HG02763 (cell line): ENCODE results near the gene CCNQ.

ENCODE experiments used
- ATAC-seq: cut with Tn5 transposase; IDR thresholded peaks from one replicate; pipeline ENCODE4 v1.9.1; 2021; ENCODE audit warnings: mild to moderate bottlenecking, moderate library complexity; ENCODE audit not compliant: unreplicated experiment

CCNQ gene

DNA sequence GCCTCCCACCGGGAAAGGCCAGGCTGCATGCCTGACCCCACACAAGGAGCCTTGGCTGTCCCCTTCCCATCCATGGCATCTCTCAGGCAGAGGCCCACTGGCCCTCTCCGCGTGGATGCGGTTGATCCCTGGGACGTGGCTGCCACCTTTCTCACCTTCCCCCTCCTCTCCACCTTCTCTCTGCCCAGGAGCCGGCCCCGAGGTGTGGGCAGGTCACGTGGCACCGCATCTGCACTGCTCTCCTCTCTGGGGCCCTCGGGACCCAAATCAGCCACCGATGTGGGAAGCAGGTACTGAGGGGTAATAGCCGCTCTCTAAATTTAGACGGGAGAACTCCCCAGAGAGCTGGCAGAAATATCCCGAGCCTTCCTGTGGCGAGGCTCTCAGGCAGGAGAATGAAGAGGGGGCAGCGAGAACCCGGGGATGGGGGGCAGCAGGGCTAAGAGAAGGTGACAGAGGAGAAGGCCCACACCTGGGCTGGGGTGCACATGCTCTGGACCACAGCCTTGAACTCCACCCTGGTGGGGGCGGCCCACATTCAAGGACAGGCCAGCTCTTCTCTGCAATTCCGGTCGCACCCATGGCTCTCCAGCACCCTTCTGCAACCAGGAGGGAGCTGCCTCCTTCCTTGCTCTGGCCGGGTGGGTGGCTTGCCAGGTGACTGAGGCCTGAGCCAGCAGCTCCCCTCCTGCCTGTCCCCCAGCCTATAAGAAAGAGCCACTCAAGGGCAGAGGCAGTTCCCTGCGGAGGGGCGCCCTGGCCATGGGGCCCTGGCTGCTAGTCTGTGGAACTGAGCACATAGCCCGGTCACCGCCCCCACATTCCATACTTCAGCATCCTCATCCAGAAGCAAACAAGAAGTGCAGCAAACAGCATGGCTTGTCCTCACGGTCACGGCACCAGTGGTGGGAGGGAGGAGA is 38.4 kb upstream of the CCNQ start:
- no peak for ATAC-seq

DNA sequence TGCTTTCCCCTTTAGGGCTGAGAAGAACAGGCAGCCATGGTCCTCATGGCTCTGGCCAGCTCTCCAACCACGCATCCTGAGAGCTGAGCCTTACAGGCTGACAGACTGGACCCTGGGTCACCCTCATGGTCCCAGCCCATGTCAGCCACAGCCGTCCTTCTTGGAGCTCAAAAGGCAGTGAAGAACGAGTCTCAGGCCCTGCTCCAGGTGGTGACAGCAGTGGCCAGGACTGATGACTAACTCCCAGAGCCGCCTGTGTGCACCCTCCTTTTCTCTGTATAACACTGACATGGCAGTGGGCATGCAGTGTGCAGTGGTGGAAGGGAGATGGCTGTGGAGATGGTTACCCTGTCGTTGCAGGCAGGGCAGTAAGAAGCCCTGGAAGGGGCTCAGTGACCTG is 37.8 kb upstream of the CCNQ start:
- ATAC-seq: no peak

DNA sequence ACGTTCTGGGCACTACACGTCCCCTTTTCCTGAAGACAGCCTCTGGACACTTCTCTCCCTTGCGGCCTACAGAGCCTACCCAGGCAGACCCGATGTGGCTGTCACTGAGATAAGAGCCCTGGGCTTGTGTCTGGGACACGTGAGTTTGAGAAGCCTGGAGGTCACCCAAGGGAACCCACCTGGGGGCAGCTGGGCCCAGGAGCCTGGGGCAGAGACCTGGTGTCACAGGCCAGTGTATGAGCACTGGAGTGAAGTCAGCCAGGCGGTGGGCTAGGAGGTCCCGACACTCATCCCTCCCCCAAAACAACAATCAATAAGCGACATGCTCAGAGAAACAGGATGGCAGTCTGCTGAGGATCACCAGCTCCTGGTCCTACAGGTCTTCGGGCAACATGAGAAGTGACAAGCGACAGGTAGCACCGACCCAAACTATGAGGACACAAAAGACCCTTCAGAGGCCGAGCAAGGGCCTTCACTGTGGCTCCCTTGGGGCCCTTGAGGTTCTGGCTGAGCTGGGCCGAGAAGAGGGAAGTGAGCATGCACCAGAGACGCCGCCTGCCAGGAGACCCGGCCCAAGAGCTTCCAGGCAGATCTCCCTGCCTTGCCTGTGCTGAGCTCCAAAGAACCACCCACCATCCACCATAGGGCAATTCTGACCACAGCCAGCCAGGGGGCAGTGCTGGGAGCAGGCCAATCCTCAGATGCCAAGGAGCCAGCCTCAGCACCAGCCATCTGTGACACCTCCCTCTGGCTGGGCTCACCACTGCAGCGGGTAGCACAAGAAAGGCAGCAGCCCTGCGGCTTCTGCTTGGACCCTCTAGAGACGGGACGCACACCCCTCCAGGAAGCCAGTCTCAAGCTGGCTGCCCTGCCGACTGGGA is 37.1 kb upstream of the CCNQ start:
- ATAC-seq: no peak

DNA sequence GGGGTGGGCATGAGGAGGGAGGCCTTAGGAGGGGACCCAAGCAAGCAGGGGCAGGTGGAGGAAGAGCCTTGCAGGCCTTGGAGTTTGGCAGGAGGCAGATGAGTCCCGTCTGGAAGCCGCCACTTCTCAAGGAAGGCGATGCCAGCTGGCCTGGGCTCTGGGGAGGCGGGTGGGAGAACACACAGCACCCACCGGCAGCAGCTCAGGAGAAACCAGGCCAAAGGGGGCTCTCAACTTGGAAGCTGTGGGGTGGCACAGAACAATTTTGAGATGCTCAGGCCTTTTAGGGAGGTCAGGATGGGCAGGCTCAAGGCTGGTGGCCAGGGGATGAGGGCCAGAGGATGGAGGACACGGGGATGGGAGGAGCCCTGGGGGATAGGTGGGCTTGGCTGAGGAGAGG is 36.4 kb upstream of the CCNQ start:
- no peak for ATAC-seq

DNA sequence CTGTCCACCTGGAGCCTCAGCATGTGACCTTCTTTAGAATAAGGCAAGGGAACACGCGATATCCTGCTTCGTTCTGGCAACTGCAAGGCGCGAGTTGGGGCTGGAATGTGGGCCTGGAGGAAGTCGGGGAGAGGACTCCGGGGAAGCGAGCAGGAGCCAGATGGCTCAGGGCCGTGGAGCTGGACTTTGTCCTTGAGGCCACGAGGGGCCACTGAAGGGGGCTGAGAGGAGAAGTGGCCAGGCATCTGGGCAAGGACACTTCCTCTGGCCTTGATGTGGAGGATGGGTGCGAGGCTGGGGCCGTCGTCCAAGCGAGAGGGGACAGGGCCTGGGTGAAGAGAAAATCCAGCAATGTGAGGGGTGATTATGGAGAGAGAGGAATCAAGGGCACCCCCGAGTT is 35.9 kb upstream of the CCNQ start:
- ATAC-seq: no peak

DNA sequence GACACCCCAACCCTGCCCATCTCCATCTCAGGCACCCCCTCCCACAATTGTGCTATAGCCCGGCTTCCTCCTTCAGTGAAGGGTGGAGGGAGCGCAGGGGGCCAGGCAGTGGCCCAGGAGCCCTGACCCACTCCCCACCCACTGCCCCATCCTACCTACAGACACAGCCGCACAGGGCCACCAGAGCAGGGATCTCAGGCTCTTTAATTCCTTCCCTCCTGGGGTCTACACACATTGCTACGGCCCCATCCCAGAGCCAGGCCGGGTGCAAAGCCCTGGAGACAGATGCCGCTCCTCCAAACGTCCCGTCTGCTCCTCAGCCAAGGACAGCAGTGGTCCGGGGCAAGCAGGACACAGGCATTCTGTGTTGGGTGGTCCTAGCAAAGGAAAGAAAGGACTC is 35.3 kb upstream of the CCNQ start:
- ATAC-seq: no peak

DNA sequence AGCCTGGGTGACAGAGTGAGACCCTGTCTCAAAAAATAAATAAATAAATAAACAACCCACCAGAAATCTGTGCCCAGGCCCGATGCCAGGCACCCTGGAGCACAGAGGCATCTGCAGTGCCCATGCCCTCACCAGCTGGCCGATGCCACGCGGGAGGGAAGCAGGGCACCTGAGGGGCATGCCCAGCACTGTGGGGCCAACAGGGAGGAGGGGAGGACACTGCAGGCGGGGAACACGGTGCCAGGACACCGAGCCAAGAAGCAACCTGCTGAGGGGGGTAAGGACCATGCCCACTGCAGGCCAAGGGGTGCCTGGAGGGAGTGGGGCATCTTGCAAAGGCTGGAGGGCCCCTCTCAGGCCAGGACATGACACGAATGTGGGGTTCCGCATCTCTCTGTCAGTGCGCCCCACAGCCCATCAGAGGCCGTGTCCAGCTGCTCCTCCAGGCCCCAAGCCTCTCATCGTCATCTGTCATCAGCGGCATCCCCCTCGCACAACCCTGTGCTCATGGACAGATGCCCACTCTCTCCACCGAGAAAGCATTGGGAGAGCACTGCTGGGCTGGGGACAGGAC is 34.8 kb upstream of the CCNQ start:
- no peak for ATAC-seq

DNA sequence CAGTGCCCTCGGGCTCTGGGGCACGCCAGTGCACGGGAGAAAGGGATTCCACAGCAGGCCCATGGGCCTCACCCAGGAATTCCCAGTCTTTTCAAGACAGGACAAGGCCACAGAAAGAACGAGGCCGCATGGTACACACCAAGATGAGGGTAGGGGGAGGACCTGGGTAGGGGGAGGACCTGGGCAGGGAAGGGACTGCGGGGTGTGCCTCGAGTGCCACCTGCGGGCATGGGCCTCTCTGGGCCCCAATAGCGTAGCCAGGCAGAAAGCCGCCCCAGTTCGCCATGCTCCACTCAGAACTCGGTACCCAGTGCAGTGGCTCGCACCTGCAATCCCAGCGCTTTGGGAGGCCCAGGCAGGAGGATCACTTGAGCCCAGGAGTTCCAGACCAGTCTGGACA is 34.1 kb upstream of the CCNQ start:
- no peak for ATAC-seq

DNA sequence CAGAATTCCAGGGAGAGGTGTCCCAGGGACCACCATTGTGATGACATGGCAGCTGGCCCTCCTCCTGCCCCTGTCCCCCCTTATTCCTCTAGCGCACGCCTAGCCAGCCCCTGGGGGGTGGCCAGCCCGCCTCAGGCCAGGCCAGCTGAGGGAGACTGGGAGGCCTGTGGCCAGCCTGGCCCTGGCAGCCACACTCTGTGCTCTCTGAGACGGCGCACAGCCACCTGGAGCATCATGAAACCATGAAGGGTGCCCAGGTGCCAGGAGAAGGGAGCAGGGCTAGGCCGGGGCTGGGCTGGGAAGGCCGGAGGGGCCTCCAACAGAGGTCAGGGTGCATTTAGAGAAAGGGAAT is 33.6 kb upstream of the CCNQ start:
- ATAC-seq: no peak

DNA sequence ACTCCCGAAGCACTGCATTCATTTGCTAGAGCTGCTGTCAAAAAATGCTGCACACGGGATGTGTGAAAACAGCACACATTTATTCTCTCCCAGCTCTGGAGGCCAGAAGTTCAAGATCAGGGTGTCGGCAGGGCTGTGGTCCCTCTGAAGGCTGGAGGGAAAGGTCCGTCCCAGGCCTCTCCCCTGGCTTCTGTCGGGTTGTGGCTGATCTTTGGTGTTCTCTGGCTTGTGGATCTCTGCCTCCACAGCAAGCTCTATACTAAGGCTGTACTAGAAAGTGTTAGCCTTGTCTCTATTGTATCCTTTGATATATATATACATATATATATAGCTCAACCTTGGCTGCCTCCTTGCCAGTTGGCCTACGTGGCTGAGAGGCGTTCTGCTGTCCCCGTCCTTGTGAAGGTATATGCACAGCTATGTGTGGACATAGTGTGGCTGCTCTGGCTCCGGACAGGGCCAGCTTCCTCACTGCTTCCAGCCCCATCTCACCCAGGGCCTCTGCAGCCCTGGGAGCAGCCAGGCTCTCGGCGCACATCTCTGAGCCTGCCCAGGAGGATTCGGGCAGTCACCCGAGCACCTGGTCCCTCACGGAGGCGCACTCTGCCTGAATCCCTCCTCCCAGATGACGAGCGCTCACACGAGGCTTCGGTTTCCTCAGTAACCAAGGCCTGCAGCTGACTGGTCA is 33.1 kb upstream of the CCNQ start:
- ATAC-seq: no peak

DNA sequence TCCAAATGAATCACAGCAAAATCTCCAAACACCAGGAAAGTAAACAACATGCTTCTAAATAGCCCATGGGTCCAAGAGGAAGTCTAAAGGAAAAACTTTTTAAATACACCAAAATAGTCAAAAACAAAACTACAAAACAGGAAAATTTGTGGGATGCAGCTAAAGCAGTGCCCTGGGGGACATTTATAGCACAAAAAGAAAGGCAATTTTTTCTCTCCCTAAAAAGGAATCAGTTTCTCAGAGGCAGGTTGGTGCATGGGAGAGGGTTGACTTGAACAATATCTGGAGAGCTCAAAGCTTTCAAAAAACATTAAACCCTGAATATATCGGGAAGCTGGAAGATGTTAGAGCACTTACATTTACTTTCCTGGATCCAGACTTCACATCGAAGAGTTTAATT is 32.4 kb upstream of the CCNQ start:
- ATAC-seq: no peak

DNA sequence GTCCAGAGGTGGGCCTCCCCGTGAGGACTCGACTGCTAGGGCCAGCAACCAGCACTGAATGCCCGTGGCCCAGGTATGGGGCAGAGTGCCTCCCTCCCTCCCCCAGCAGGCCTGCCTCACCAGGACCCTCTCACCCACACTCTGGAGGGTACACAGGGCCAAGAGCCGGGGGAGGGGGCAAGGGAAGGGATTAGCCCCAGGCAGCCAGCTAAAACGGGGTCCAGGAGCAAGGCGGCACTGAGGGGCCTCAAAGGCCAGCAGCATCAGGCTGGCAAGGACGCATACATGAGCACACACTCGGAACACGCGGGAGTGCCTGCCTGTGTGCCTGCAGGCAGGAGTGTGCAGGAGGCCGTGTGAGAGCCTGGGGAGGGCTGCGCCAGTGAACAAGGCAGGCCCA is 29.7 kb upstream of the CCNQ start:
- no peak for ATAC-seq

DNA sequence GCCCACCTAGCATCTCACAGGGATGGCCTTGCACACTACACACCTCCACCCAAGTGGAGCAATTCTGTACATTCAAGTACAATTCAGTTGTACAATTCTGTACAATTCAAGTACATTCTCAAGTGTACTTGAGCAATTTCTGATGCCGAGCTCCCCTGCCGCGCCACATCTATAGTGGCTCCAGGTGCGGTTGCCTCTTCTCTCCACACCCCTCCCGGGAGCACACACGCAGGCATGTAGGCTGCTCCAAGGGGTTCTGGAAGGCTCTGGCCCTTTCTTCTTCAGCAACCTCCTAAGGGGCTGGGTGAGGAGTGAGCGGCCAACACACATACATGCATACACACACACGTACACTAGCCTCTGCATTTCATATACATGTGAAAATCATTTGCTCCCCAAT is 29.2 kb upstream of the CCNQ start:
- no peak for ATAC-seq

DNA sequence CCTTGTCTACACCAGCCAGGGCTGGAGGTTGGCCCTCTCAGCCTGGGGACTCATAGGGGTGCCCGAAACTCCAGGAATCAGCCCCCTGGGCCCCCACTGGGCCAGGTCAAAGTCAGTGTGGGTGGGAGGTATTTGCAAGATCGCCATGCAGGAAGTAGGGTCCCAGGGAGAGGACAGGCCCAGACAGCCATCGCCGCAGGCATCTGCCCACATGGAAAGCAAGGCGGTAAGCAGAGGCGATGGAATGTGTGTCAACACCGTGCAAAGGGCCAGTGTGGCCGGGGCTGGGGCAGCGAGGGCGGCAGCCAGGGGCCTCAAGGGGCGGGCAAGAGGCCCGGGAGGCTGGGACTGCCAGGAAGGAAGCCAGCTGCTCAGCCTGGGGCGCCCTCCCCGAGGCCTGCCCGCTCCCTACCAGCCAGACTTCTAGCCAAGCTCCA is 28.8 kb upstream of the CCNQ start:
- no peak for ATAC-seq

DNA sequence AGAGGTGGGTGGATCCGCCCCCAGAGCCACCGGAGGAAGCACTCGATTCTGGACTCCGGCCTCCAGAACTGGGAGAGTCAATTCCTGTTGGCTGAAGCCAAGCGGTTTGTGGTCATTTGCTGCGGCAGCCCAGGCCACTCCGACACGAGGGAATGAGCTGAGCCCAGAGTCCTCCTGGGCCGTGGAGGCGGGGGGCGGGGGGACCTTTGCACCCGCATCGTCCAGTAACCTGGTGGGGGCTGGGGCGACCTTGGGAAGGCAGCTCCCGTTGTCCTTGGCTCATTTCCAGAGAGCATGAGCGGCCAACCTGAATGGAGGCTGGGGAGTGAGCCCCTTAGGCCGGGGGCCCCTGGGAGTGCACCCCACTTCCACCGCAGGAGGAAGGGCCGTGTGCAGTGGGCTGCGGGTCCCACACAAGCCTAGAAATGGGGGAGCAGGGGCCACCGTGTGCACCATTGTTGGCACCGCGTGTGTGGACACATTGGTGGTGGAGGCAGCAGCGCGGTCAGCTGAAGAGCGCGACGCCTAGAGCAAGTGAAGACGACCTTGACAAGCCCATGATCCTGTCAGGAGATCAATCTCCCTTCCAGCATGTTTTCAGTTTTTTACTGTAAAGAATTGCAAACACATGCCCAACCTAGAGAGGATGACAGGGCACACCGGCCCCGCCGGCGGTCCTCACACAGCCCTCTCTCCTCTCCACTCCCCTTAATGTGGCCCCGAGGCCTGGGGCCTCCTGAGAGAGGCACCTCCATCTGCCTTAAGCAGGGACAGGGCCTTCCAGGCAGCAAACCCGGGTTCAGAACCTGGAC is 28.1 kb upstream of the CCNQ start:
- no peak for ATAC-seq

DNA sequence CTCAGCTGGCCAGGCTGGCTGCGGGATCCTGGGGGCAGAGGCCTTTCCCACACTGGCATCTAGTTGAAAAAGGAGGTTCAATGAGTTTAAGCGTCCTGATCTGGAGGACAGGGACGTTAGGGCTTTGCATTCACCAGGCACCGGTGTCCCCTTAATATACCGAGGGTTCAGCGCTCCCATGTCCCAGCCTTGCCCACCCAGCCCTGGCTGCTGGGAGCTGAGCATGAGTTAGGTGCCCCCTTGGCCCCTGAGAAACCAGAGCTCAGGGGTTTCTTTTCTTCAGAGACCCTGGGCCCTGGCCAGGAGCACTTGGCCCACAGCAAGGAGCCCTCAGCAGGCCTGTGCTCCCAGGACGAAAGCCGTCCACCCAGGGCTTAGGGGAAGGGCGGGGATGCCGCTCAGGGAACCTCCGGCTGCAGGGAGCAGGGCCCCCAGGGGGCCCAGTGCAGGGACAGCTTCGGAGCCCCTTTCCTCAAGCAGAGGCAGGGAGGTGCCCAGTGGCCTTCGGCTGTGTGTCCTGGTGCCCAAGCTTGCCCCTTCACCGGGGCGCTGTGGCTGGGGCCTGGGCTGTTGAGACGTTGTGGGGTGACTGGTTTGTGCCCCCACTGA is 27.2 kb upstream of the CCNQ start:
- no peak for ATAC-seq

DNA sequence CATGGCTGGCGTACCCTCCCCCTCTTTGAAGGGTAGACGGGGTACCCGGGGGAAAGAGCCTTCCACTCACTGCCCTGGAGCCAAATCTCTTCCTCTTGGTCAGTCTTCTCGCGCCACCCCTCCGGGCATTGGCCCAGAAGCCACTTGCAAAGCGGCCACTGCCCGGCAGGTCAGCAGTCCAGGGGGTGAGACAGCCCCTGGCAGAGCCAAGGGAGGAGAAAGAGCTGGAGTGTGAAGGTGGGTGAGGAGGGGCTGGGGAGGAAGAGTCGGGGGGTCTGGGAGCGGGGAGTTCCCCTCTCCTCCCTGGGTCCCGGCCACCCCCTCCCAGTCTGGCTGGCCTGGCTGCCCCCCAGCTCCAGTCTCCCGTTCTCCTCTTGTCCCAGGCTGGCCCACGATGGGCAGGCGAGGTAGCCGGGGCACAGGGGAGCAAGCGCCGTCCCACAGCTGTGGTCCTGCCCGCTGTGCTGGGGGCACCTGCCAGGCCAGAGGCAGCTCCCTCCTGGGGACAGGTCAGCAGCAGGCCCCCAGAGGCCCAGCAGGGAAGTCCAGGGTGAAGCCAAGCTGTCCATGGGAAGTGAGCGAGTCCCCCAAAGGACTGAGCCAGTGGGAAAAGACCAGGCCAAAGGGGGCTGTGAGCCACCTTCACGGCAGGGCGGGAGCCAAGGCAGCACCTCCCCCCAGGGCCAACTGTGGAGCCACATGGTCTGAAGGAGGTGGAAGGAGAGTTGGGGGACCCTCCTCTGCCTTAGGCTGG is 26.5 kb upstream of the CCNQ start:
- no peak for ATAC-seq

DNA sequence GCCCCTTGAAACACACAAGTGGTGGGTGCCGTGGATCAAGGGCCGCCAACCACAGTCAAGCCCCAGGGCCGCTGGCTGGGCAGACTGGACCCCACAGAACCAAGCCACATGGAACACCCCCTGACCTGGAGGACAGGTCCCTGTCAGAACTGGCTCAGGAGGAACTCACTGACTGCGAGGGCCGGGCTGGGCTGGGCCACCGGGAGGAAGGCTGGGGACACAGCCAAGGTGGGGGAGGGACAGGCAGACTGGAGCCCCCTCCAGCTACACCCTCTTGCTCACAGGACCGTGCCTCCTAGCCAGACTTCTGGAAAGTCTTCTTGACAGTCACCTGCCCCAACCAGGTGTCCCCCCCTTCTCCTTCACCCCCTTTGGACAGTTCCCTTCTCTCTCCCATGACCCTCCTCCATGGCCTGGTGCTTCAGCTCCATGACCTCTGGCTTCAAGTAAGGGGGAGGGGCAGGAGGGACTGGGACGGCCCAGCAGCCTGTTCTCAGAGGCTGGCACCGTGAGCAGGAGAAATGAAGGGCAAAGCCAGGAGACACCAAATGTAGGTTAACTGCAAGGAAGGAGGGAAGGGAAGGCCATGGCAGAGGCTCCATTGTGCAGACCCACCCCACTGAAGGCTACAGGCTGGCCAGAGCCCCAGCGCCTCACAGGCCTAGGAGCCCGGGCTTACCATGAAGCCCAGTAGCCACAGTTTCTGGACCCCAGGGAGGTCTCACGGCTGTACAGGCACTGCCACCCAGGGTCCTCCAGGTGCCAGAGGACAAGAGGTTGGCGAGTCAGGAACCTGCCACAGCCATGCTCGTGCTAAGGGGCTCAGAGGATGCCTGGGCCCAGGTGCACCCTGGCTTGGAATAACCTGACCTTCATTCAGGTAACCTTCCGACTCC is 25.5 kb upstream of the CCNQ start:
- ATAC-seq: no peak
